HepG2 (cell line): ENCODE data around the gene ZBTB9. TPM values are rescaled to one million over a fixed set of nuclear protein-coding genes. Genes with fewer than 3 reads are reported as not detected.
"Not testable (repeated sequence)": the region's sequence is repeated elsewhere in the genome, so short reads cannot be mapped to it uniquely, and the experiment has no call there.

Experiments used
- ATAC-seq: fragments of 200-7000 bp; cut with Tn5 transposase; 3 replicates; pipeline ENCODE4 v1.9.1; 2020; ENCODE audit warnings: mild to moderate bottlenecking, moderate library complexity
- BruUV-seq: library from RNA; stranded (reverse); fragments of 400-500 nt; replicated peaks from 2 replicates; lab custom pipeline; 2021; lab: Mats Ljungman, UMichigan
- CTCF ChIA-PET: fragments of 300-600 bp; formaldehyde crosslinking; extraction: SDS; loops from one replicate; lab custom pipeline; 2021; ENCODE audit warnings: low total read pairs, inconsistent platforms, low intra/inter-chr PET ratio; lab: Yijun Ruan, JAX
- POLR2A ChIA-PET: fragments of 350-600 bp; sonication (Branson Sonifier 250); formaldehyde crosslinking; loops from one replicate; lab custom pipeline; 2020; ENCODE audit warnings: antibody characterized with exemption, inconsistent platforms; lab: Yijun Ruan, JAX
- DNase-seq: peaks from one replicate; pipeline ENCODE4 v3.0.0-alpha.2; 2015; ENCODE audit warnings: low spot score
- FAIRE-seq: peaks from 3 replicates; lab custom pipeline; 2011; peaks lifted over from hg19 to GRCh38; lab: Jason Lieb, UNC
- H2AFZ ChIP-seq: one replicate; pipeline ENCODE4 v1.6.1; 2011; ENCODE audit warnings: low read length, inconsistent platforms
- H3K27ac ChIP-seq: fragments of 300-600 bp; 3 replicates; pipeline ENCODE4 v1.8.0; 2011; ENCODE audit warnings: mixed run types, mild to moderate bottlenecking, mixed read lengths, low read length, inconsistent platforms; ENCODE audit not compliant: insufficient read depth; ENCODE audit errors: extremely low read length
- H3K27me3 ChIP-seq, 2 experiments: fragments of 200-600 bp in 1 of 2; 2 replicates in 1 of 2; 3 replicates in 1 of 2; pipeline versions ENCODE4 v1.6.0 to v1.8.0; 2011; ENCODE audit warnings: low read length in 2 of 2, mild to moderate bottlenecking in 2 of 2, moderate library complexity in 2 of 2, inconsistent platforms in 1 of 2; ENCODE audit not compliant: insufficient read depth in 2 of 2, control insufficient read depth in 1 of 2
- H3K36me3 ChIP-seq, 2 experiments: fragments of 200-600 bp in 1 of 2; replicated peaks in 1 of 2; 2 replicates in 1 of 2; 3 replicates in 1 of 2; pipeline versions ENCODE4 v1.5.1 to v1.8.0; 2011; ENCODE audit warnings: low read length in 2 of 2, inconsistent platforms in 1 of 2; ENCODE audit not compliant: insufficient read depth in 2 of 2, control insufficient read depth in 1 of 2
- H3K4me1 ChIP-seq: 2 replicates; pipeline ENCODE4 v1.5.1; 2012; ENCODE audit warnings: low read length, inconsistent platforms; ENCODE audit not compliant: insufficient read depth
- H3K4me2 ChIP-seq: 2 replicates; pipeline ENCODE4 v1.6.0; 2011; ENCODE audit warnings: low read depth, low read length, inconsistent platforms
- H3K4me3 ChIP-seq, 3 experiments: fragments of 200-600 bp in 1 of 3; sonication (generic), shearing (Covaris generic) in 1 of 3; replicated peaks in 1 of 3; 2 replicates each; pipeline ENCODE4 v1.5.1; 2011 to 2016; ENCODE audit warnings: low read length in 3 of 3, inconsistent platforms in 2 of 3, low read depth in 2 of 3, mild to moderate bottlenecking in 2 of 3, control low read depth in 1 of 3, mixed read lengths in 1 of 3; ENCODE audit not compliant: insufficient read depth in 1 of 3
- H3K79me2 ChIP-seq: one replicate; pipeline ENCODE4 v1.6.1; 2011; ENCODE audit warnings: low read length, inconsistent platforms; ENCODE audit not compliant: insufficient read depth
- H3K9ac ChIP-seq: 2 replicates; pipeline ENCODE4 v1.6.0; 2011; ENCODE audit warnings: mild to moderate bottlenecking, low read depth, low read length, inconsistent platforms; ENCODE audit not compliant: insufficient read depth
- H3K9me3 ChIP-seq: 2 replicates; pipeline ENCODE4 v1.5.1; 2012; ENCODE audit warnings: mild to moderate bottlenecking, low read length
- H4K20me1 ChIP-seq: 2 replicates; pipeline ENCODE4 v1.6.0; 2011; ENCODE audit warnings: inconsistent platforms, mild to moderate bottlenecking, low read length, moderate library complexity; ENCODE audit not compliant: insufficient read depth
- ARNT ChIP-seq: fragments of 450-650 bp; IDR thresholded peaks from 2 replicates; pipeline ENCODE4 v1.6.1; 2017
- DNMT1 ChIP-seq: sonication (generic); formaldehyde crosslinking; IDR thresholded peaks from 2 replicates; pipeline ENCODE4 v1.5.1; 2020; ENCODE audit warnings: mild to moderate bottlenecking, missing genetic modification reagents
- DNMT3B ChIP-seq: conservative IDR thresholded peaks from 2 replicates; pipeline ENCODE4 v1.6.1; 2016; ENCODE audit warnings: missing biosample characterization, control low read depth
- DR1 ChIP-seq: sonication (generic); formaldehyde crosslinking; IDR thresholded peaks from 2 replicates; pipeline ENCODE4 v1.8.0; 2021; ENCODE audit warnings: mild to moderate bottlenecking, missing genetic modification reagents, inconsistent platforms
- DZIP1 ChIP-seq: sonication (generic); formaldehyde crosslinking; IDR thresholded peaks from 2 replicates; pipeline ENCODE4 v1.5.0; 2020; ENCODE audit warnings: mild to moderate bottlenecking, missing genetic modification reagents
- GPN1 ChIP-seq: sonication (generic); formaldehyde crosslinking; IDR thresholded peaks from 2 replicates; pipeline ENCODE4 v1.5.1; 2020; ENCODE audit warnings: missing genetic modification reagents, borderline replicate concordance
- KLF6 ChIP-seq: IDR thresholded peaks from 2 replicates; pipeline ENCODE4 v1.8.0; 2016; ENCODE audit warnings: missing biosample characterization, missing genetic modification reagents
- STAG1 ChIP-seq: sonication (generic); formaldehyde crosslinking; IDR thresholded peaks from 2 replicates; pipeline ENCODE4 v1.4.0; 2020; ENCODE audit warnings: missing genetic modification reagents
- ZBTB8A ChIP-seq: sonication (generic); formaldehyde crosslinking; IDR thresholded peaks from 2 replicates; pipeline ENCODE4 v1.4.0; 2020; ENCODE audit warnings: mild to moderate bottlenecking, low read depth, missing genetic modification reagents, borderline replicate concordance
- ZNF121 ChIP-seq: sonication (generic); formaldehyde crosslinking; IDR thresholded peaks from 2 replicates; pipeline ENCODE4 v1.5.0; 2020; ENCODE audit warnings: mild to moderate bottlenecking, missing genetic modification reagents
- ZNF205 ChIP-seq: IDR thresholded peaks from 2 replicates; pipeline ENCODE4 v1.6.1; 2018; ENCODE audit warnings: missing biosample characterization, missing genetic modification reagents
- WGBS: methylation state at CpG from one replicate; pipeline ENCODE4 v1.1.6; 2017; ENCODE audit warnings: low lambda C conversion rate; 5-methylcytosine and 5-hydroxymethylcytosine counted together
- in situ Hi-C: cut with HindIII; loops from 2 replicates; pipeline ENCODE4 v1.10.0; 2017; ENCODE audit warnings: low pct_unique_long_range_greater_than_20kb; ENCODE audit not compliant: extremely low pct_ligation_motif_present
- intact Hi-C: fragments of 100-400 bp; cut with micrococcal nuclease; formaldehyde crosslinking; loops from one replicate; pipeline ENCODE4 v1.10.0; 2022; ENCODE audit not compliant: unreplicated experiment
- polyA plus RNA-seq, 8 experiments: library from polyadenylated mRNA; depleted of rRNA in 3 of 8; stranded (reverse) in 7 of 8; unstranded in 1 of 8; fragments of >200 nt; fragmentation: Illumina TruSeq in 4 of 8; extraction: Trizol in 4 of 8; gene quantifications; 2 replicates each; pipeline versions ENCODE4 v1.2.1 to v1.2.3, GENCODE V29; 2011 to 2016; ENCODE audit warnings: low read depth in 4 of 8, missing spikeins in 1 of 8, mixed read lengths in 1 of 8; ENCODE audit not compliant: insufficient read depth in 1 of 8
- total RNA-seq, 5 experiments: library from RNA; depleted of rRNA; stranded (reverse); fragments of >200 nt; fragmentation: Illumina TruSeq; extraction: Trizol; gene quantifications; 2 replicates each; pipeline ENCODE4 v1.2.3, GENCODE V29; 2016; ENCODE audit warnings: low read depth in 1 of 5
- TF ChIP-seq, protein P1 (sequence below): sonication (generic); formaldehyde crosslinking; IDR thresholded peaks from 2 replicates; pipeline ENCODE4 v1.4.0; 2020; ENCODE audit warnings: mild to moderate bottlenecking, missing genetic modification reagents

The ZBTB9 gene
- total and polyA plus RNA-seq, 2 of the 13 experiments (the other 11 are each of a cell fraction or from before 2014, with no cell fraction given), result 5.3 to 9.2 TPM

DNA sequence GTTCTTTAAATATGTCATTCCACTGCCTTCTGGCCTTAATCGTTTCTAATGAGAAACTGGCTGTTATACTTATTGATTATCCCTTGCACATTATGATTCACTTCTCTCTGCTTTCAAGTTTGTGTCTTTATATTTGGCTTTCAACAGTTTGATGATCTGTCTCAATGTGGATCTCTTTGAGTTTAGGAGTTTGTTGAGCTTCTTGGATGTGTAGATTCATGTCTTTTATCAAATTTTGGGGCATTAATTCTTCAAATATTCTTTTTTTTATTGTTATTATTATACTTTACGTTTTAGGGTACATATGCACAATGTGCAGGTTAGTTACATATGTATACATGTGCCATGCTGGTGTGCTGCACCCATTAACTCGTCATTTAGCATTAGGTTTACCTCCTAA is 29.3 kb downstream of the ZBTB9 start:
- ATAC-seq (no peak), DNase-seq (no peak), FAIRE-seq (no peak)
- intact Hi-C loops, result no loop called here
- no peak for TF ChIP-seq DNMT1
- TF ChIP-seq DNMT3B (CRISPR knock-in tag), result no peak
- TF ChIP-seq, protein P1, sequence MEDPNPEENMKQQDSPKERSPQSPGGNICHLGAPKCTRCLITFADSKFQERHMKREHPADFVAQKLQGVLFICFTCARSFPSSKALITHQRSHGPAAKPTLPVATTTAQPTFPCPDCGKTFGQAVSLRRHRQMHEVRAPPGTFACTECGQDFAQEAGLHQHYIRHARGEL, result no peak
- TF ChIP-seq ZNF121 (CRISPR knock-in tag), result no peak
- TF ChIP-seq DZIP1 (CRISPR knock-in tag), result no peak
- TF ChIP-seq STAG1 (CRISPR knock-in tag), result no peak
- no peak for TF ChIP-seq ZBTB8A (CRISPR knock-in tag)
- TF ChIP-seq GPN1 (CRISPR knock-in tag), result no peak
- no peak for TF ChIP-seq KLF6 (CRISPR knock-in tag)
- no peak for TF ChIP-seq ARNT
- no peak for TF ChIP-seq DR1
- no peak for TF ChIP-seq ZNF205 (CRISPR knock-in tag)
- ChIA-PET CTCF (no interaction called here), POLR2A (no interaction called here)
- no peaks in the 10 kb centered on the region for H3K79me2 ChIP-seq
- H2AFZ ChIP-seq, result no peak overlapping the region
- in situ Hi-C loops, result no loop called here
- no peaks in the 10 kb centered on the region for H3K36me3 ChIP-seq
- no peak overlapping the region for H3K4me3 ChIP-seq
- H3K4me2 ChIP-seq, result no peak overlapping the region
- H3K9me3 ChIP-seq, result no peaks in the 10 kb centered on the region
- H3K9ac ChIP-seq, result no peak overlapping the region
- H3K4me1 ChIP-seq, result no peaks in the 10 kb centered on the region
- no peak overlapping the region for H3K27ac ChIP-seq
- under 1% methylated on average over 3 of the region's 3 CpGs for whole genome bisulfite sequencing
- H3K27me3 ChIP-seq, result no peaks in the 10 kb centered on the region; a peak in 1 of 5 replicates
- no peaks in the 10 kb centered on the region for H4K20me1 ChIP-seq
- no TSS peak for BruUV-seq

GRCh38 chr6:33484673-33485262 is 30.4 kb downstream of the ZBTB9 start:
- 18% methylated on average over 5 of the region's 6 CpGs for whole genome bisulfite sequencing
- H3K27ac ChIP-seq, in situ Hi-C loops, H3K9ac ChIP-seq, BruUV-seq, FAIRE-seq, H3K4me2 ChIP-seq, DNase-seq, POLR2A ChIA-PET, H3K4me3 ChIP-seq, H4K20me1 ChIP-seq, H3K9me3 ChIP-seq, ATAC-seq, H3K4me1 ChIP-seq, H2AFZ ChIP-seq, H3K36me3 ChIP-seq, H3K79me2 ChIP-seq, intact Hi-C loops, H3K27me3 ChIP-seq, CTCF ChIA-PET: not testable (repeated sequence)
